ENCODE data around the gene VAC14. TPM values are rescaled to one million over a fixed set of nuclear protein-coding genes. Genes with fewer than 3 reads are reported as not detected.
A peak's percentile ranks its signal among the peaks of the same experiment; 100 is the strongest.

Gene VAC14
- total RNA-seq, 1 experiment from 2014 or later, result 49.9 TPM

DNA sequence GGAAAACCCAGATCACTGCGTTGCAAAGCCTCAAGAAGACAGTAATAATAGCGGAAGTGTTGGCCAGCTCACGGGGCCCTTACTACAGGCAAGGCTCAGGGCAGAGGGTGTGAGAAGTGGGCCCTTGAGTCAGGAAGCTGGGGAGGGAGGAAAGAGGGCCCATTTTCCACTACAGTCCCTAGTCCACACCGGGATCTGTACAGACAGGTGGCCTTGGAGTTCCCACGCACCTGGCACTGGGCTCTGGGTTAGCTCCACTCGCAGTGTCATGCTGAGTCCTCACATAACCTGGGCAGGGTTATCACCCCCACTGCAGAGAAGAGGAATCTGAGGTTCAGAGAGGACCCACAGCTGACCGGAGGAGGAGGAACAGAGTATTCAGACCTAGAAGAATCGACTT lies 98.3 kb downstream of the VAC14 start:
- H2AK5ac ChIP-seq (ENCODE audit: insufficient read length, low read length), result no peak overlapping the region
- H2BK120ac ChIP-seq (ENCODE audit: low read depth, low read length, poor library complexity, severe bottlenecking), result no peak overlapping the region
- H3K9me3 ChIP-seq (ENCODE audit: control insufficient read depth, low read depth, low read length), result no peaks in the 10 kb centered on the region
- H3K79me1 ChIP-seq (ENCODE audit: insufficient read depth, low read depth, low read length, poor library complexity, severe bottlenecking), result no peaks in the 10 kb centered on the region
- peaks cover 2% of the 10 kb centered on the region; the same call in 1 of the 2 replicates for H3K4me1 ChIP-seq (ENCODE audit: insufficient read depth, low read length)
- Mint-ChIP-seq H3K9me3 (no peaks in the 10 kb centered on the region; a peak in 1 of 5 replicates), H3K27me3 (ENCODE audit: low read depth) (no peaks in the 10 kb centered on the region; the same call in 1 of the 2 replicates), H3K36me3 (ENCODE audit: insufficient read depth in 1 of 3, low read depth in 3 of 3) (peaks cover 4 to 10% (median 6%) of the 10 kb centered on the region in 3 experiments; a peak in 3 of 7 replicates), H3K4me1 (peaks cover 27 to 33% of the 10 kb centered on the region in 2 experiments), H3K4me3 (no peak overlapping the region), H3K27ac (peak overlapping the region; percentile 40 to 81 (median 53); a peak in 3 of 7 replicates)
- H3K23ac ChIP-seq (ENCODE audit: insufficient read length, low read depth, low read length), result no peak overlapping the region
- H3T11ph ChIP-seq (ENCODE audit: low read length), result no peak overlapping the region
- no peak overlapping the region for H2BK15ac ChIP-seq (ENCODE audit: low read depth, low read length)
- no peak overlapping the region for H4K91ac ChIP-seq (ENCODE audit: insufficient read length, low read depth, low read length)
- no peak overlapping the region for H3K27ac ChIP-seq (ENCODE audit: insufficient read length, low read depth, low read length)
- no peak for DNase-seq
- no peak overlapping the region for H2AFZ ChIP-seq (ENCODE audit: low read length)
- no peak overlapping the region for H3K9ac ChIP-seq (ENCODE audit: extremely low read depth, insufficient read length, low read length)
- no peak overlapping the region for H2BK5ac ChIP-seq (ENCODE audit: insufficient read length, low read length)
- H2BK20ac ChIP-seq (ENCODE audit: low read depth, low read length, poor library complexity, severe bottlenecking), result no peak overlapping the region
- H3K4ac ChIP-seq (ENCODE audit: low read depth, low read length), result no peak overlapping the region
- H3K27me3 ChIP-seq (ENCODE audit: insufficient read depth, low read length), result no peaks in the 10 kb centered on the region
- no peak overlapping the region for H3K18ac ChIP-seq (ENCODE audit: insufficient read length, low read depth, low read length)
- no peak overlapping the region for H2BK12ac ChIP-seq (ENCODE audit: insufficient read length, low read depth, low read length)
- H3K14ac ChIP-seq (ENCODE audit: insufficient read depth, low read length), result no peak overlapping the region
- H4K20me1 ChIP-seq (ENCODE audit: control insufficient read depth, insufficient read depth, insufficient read length), result no peaks in the 10 kb centered on the region
- WGBS (ENCODE audit: extremely low coverage, insufficient read length, low lambda C conversion rate), result no CpG with 5 or more reads among the region's 8 CpGs
- TF ChIP-seq, protein P1, sequence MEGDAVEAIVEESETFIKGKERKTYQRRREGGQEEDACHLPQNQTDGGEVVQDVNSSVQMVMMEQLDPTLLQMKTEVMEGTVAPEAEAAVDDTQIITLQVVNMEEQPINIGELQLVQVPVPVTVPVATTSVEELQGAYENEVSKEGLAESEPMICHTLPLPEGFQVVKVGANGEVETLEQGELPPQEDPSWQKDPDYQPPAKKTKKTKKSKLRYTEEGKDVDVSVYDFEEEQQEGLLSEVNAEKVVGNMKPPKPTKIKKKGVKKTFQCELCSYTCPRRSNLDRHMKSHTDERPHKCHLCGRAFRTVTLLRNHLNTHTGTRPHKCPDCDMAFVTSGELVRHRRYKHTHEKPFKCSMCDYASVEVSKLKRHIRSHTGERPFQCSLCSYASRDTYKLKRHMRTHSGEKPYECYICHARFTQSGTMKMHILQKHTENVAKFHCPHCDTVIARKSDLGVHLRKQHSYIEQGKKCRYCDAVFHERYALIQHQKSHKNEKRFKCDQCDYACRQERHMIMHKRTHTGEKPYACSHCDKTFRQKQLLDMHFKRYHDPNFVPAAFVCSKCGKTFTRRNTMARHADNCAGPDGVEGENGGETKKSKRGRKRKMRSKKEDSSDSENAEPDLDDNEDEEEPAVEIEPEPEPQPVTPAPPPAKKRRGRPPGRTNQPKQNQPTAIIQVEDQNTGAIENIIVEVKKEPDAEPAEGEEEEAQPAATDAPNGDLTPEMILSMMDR (conservative IDR thresholded peaks at IDR 0.05), result no peak
- no peaks in the 10 kb centered on the region for H3K79me2 ChIP-seq (ENCODE audit: insufficient read depth, low read length)
- no peak overlapping the region for H3K4me2 ChIP-seq (ENCODE audit: insufficient read depth, insufficient read length, low read length)
- H3K23me2 ChIP-seq (ENCODE audit: insufficient read length, low read depth, low read length, poor library complexity, severe bottlenecking), result no peaks in the 10 kb centered on the region
- H3K56ac ChIP-seq (ENCODE audit: insufficient read length, low read depth, low read length), result no peak overlapping the region
- no peak overlapping the region for H4K8ac ChIP-seq (replicated peaks; ENCODE audit: insufficient read length, low read depth, low read length)
- no peak overlapping the region for H4K5ac ChIP-seq (ENCODE audit: insufficient read length, low read depth, low read length)
